ENCODE data around the gene FAM43B.

The FAM43B gene

DNA sequence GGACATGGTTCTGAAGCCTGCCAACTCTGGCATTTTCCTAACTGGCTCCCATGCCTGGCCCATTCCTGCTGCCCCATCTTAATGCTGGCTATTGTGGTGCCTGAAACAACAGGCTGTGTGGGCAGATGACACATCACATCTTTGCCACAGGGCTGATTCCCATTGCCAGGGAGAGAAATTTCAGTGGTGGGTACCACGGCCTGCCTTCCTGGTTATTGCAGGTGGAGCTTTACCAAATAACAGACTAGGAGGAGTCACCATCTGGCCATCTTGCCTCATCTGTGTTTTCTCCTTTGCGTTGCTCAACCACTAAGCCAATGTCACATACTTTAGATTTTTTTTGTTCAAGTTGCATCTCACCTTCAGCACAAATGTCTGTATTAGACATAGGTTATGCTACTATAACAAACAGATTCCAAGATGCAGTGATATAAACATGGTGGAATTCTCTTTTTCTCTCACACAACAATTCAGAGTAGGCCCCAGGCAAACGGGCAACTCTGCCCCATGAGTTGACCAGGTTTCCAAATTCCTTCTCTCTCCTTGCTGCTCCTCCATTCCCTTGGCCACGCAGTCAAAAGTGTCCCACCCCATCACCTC is 50.6 kb downstream of the FAM43B start:
- peak; percentile 90 for DNase-seq (ENCODE audit: low read depth)
- H3K4me3 ChIP-seq (ENCODE audit: low read length) = no peak overlapping the region
- TF ChIP-seq CTCF (IDR thresholded peaks at IDR 0.05; ENCODE audit: insufficient read depth, low read depth, low read length, missing control alignments) = no peak

DNA sequence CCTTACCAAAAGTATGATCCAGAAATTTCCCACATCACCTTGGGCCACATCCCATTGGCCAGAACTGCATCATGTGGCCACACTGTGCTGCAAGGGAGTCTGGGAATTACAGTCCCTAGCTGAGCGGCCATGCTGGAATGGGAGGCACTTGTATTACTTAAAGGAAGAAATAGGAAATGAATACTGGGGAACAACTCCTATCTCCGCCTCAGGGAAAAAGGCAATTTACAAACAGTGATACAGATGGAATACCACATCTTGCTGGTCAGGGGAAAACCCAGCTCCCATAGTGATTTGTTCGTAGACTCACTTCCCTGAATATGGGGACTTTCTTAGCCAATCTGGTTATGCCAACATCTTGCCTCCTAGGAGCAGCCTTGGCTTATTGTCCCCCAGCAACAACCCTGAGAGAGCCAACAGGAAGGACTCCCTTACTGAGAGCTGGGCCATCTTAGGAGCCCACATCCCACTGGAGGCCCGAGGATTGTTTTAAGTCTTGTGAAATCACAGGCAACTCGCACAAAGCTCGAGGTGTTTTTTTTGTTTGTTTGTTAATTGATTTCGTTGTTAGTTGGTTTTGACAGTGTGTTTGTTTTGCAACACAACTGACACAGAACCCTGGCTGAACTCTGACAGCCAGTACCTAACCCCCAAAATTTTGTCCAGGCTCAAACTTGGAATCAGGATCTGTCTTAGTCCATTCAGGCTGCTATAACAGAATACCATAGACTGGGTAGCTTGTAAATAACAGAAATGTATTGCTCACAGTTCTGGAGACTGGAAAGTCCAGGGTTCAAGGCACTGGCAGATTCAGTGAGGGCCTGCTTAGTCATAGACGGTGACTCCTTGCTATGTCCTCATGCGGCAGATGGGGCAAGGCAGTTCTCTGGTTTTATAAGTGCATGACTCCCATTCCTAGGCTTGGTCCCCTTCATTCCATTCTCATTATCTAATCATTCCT is 51.4 kb downstream of the FAM43B start:
- no peak overlapping the region for H3K4me3 ChIP-seq (ENCODE audit: low read length)
- no peak for TF ChIP-seq CTCF (IDR thresholded peaks at IDR 0.05; ENCODE audit: insufficient read depth, low read depth, low read length, missing control alignments)
- DNase-seq (ENCODE audit: low read depth) = peak; percentile 96
